ENCODE data around the gene PSAPL1.

- no peak for TF ChIP-seq CTCF (IDR thresholded peaks at IDR 0.05 in 2 of 3, conservative IDR thresholded peaks at IDR 0.05 in 1 of 3; ENCODE audit: borderline replicate concordance in 1 of 3, insufficient read depth in 1 of 3, low read depth in 2 of 3, low read length in 2 of 3)
- TF ChIP-seq EZH2 (IDR thresholded peaks at IDR 0.05): no peak
- no peak for TF ChIP-seq EZH2phosphoT487 (IDR thresholded peaks at IDR 0.05; ENCODE audit: borderline replicate concordance)
- TF ChIP-seq FOSL1 (IDR thresholded peaks at IDR 0.05; ENCODE audit: low read depth): no peak
These were observed 52.7 kb downstream of the PSAPL1 start for GRCh38 chr4:7381890-7382633.
